GM19452 (cell line): Measurements from ENCODE around the gene ARL17A.
"Not testable (repeated sequence)": the region's sequence is repeated elsewhere in the genome, so short reads cannot be mapped to it uniquely, and the experiment has no call there.

Source experiments
- ATAC-seq: cut with Tn5 transposase; IDR thresholded peaks from one replicate; pipeline ENCODE4 v1.9.1; 2021; ENCODE audit not compliant: unreplicated experiment

Gene ARL17A

DNA sequence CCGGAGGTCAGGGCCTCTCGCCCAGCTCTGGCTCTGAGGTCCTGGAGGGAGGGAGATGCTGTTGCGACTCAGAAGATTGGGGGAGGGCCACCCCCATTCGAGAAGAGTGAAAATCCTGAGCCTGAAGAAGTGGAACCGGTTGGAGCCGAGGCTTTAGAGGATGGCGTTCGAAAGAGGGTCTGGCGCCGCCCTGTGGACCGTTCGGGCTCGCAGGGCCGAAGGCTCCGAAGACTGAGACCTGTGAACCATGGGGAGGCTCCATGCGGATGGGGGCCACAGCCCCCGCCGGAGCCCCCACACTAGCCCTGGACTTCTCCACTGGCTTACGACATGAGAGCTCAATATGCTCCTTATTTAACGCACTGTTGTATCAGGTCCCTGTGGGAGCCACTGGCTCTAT is 20.3 kb downstream of the ARL17A start:
- not testable (repeated sequence) for ATAC-seq

GRCh38 chr17:46548607-46549006 is 30.9 kb downstream of the ARL17A start:
- ATAC-seq: not testable (repeated sequence)

DNA sequence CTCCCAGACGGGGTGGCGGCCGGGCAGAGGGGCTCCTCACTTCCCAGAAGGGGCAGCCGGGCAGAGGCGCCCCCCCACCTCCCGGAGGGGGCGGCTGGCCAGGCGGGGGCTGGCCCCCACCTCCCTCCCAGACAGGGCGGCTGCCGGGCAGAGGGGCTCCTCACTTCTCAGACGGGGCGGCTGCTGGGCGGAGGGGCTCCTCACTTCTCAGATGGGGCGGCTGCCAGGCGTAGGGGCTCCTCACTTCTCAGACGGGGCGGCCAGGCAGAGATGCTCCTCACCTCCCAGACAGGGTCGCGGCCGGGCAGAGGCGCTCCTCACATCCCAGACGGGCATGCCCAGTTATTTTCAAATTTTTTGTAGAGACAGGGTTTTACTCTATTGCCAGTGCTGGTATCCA is 44.8 kb downstream of the ARL17A start:
- not testable (repeated sequence) for ATAC-seq

- not testable (repeated sequence) for ATAC-seq
Measured at GRCh38 chr17:46512168-46512567, 67.3 kb downstream of the ARL17A start, which contains the start of gene LRRC37A2. LRRC37A2 (plus strand) TSS chr17:46512468; CDS start chr17:46512713, 245 bp downstream.

DNA sequence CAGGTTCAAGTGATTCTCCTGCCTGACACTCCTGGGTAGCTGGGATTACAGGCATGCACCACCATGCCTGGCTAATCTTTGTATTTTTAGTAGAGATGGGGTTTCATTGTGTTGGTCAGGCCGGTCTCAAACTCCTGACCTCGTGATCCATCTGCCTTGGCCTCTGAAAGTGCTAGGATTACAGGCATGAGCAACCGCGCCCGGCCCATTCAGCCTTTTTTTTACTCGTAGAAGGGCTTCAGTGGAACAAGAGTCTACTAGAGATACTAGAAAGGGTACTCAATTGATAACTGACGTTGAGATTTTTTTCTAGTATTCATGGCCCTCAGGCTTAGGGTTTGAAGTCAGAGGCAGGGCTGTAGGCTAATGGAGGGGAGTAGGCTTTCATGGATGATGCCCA is 73.6 kb downstream of the ARL17A start:
- not testable (repeated sequence) for ATAC-seq

DNA sequence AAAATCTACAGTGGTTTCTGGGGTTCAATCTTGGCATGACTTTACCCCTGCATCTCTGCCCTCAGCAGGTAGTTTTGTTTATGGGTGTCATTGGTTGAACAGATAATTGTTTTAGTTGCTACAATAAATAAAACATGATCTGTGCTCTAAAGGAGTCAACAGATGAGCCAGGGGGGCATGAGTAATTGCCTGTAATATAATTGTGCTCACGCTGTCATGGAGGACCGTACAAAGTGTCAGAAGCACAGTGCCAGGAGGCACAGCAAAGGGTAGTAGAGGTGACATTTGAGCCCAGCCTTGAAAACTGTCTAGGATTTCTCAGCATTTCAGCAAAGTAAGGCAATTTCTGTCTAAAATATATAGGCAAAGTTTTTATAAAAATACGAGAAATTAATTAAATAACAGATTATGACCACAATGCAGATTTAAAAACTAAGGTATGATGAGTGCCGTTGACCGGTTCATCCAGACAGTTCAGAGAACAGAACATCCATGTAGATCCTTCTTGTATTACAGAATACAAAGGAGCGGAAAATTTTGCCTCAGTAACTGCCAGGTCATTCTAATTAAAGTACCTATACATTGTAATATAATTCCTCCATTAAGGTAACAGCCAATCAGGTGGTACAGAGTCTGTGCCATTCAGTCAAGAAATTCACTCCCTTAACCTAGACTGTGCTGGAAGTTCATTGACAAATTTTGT is 79.9 kb downstream of the ARL17A start:
- ATAC-seq: not testable (repeated sequence)

GRCh38 chr17:46492021-46492420 is 87.5 kb downstream of the ARL17A start:
- ATAC-seq: not testable (repeated sequence)

DNA sequence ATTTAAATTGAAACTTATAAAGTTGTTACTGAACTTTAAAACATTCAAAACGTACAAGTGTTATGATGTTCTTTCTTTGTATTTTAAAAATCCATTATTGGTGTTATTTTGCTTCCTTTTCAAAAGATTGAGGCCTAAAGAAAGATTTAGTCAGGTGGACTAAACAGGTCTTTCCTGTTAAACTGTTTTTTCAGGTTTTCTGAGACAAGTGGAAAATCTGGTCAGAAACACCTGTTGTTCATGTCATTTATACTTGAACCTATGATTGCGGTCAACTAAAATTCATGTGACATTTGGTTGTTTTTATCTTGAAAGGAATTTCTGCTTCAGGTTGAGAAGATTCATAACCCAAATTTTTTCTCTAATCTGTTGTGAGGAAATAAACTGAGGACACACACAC is 98.2 kb downstream of the ARL17A start:
- not testable (repeated sequence) for ATAC-seq

DNA sequence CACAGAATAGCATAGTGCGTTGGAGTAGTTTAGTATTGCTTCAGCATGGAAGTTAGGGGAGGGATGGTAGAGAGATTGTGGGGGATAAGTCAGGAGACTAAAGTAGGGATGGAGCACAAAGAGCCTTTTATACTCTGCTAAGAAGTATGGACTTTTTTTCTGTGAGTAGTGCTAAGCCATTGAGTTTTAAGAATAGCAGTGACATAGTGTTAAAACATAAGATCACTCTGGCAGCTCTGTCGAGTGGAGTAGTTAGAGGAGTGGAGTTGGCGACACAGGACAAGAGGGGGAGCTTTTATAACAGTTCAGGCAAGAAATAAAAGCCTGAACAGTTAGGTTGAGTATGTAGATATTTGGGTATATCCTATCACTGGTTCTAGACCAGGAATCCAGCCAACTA is 100.7 kb downstream of the ARL17A start:
- not testable (repeated sequence) for ATAC-seq

- not testable (repeated sequence) for ATAC-seq
Measured at GRCh38 chr17:46475583-46475982, 103.9 kb downstream of the ARL17A start.

GRCh38 chr17:46474489-46474888 is 105.0 kb downstream of the ARL17A start:
- not testable (repeated sequence) for ATAC-seq

DNA sequence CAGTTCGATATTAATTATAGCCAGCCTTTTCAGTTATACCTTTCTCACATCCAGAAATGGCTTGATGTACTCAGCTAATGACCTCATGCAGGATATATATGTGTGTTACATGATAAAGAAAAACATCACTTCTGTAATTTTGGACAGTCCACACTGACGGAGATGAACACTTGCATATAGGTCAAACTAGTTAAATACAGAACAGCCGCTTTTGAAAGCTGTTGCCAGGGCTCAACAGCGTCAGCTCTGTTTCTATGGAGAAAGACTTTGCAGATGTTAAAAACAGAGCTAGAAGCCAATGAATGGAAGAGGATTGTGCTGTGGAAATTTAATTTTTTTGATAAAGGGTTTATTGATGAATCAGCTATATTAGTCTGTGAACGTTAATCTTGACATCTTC is 111.9 kb downstream of the ARL17A start:
- not testable (repeated sequence) for ATAC-seq
